GM12864 (cell line): ENCODE data around the gene EGFR.

Experiments used
- DNase-seq: peaks from one replicate; pipeline ENCODE4 v3.0.0-alpha.2; 2011; ENCODE audit warnings: low read depth
- H3K4me3 ChIP-seq: 2 replicates; pipeline ENCODE4 v1.5.1; 2011; ENCODE audit warnings: mild to moderate bottlenecking, low read depth, low read length, control low read depth
- CTCF ChIP-seq: IDR thresholded peaks from 2 replicates; pipeline ENCODE4 v1.5.1; 2011; ENCODE audit warnings: low read depth, mild to moderate bottlenecking, moderate library complexity, low read length, control low read depth, inconsistent platforms; ENCODE audit errors: missing control alignments

Gene EGFR

GRCh38 chr7:55252386-55252785 lies 233.6 kb downstream of the EGFR start:
- no peak overlapping the region for H3K4me3 ChIP-seq
- no peak for TF ChIP-seq CTCF
- no peak for DNase-seq

- no peak overlapping the region for H3K4me3 ChIP-seq
- TF ChIP-seq CTCF = no peak
- DNase-seq = no peak
Observed at GRCh38 chr7:55253188-55253587, 234.4 kb downstream of the EGFR start.

DNA sequence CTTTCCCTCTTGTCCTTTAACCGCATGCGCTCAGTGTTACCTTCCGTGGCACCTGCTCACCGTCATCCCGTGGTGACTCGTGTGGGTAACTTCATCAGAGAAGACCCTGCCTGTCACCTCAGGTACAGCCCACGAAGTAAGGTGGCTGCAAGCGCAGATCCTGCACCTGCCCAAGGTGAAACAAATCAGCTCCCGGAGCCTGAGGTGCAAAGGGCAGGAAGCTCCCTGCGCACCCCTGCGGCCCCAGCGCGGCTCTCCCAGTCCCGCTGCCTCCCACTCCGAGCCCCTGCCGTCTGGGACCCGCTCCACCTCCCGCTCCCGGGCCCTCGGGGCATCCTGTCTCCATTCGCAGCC lies 235.4 kb downstream of the EGFR start:
- no peak for TF ChIP-seq CTCF
- no peak for DNase-seq
- H3K4me3 ChIP-seq = no peak overlapping the region

DNA sequence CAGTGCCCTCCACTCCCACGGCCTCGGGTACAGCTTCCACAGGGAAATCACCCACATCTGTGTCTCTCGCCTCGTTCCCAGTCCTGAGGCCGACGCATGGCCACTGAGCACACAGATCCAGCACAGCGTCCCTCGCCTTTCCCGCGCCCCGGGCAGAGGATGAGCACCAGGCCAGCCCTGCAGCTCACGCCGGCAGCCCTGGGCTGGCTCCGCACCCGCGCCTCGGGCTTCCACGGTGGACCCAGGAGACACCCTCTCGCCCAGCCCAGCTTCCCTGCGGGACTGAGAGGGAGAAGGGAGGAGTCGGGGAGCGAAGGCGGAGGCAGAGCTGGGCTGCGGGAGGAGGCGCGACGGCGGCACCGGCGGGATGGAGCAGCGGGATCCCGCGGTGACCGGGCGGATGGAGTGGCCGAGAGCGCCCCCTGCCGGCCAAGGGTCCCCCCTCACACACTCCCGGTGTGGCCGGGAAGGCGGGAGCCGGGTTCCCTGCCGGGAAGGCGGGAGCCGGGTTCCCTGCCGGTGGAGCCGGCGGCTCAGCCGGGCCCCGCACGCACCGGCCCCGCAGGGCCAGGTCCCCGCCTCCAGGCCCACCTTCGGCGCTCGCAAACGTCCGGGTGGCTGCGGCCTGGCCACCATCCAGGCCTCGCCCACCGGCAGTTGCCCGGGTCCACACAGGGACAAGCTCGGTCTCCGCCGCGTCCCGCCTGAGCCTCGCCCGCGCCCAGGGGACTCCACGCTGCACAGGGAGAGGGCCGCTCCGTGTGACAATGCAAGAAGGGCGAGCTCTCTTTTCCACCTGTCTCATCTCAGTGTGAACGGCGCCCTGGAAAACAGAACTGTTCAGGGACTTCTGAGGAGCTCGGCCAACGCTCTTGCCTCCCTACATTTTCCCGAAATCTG lies 236.0 kb downstream of the EGFR start:
- no peak for DNase-seq
- H3K4me3 ChIP-seq = peak overlapping the region; percentile 59
- TF ChIP-seq CTCF = peak; percentile 83

- DNase-seq = peak; percentile 15
- H3K4me3 ChIP-seq = peak overlapping the region; percentile 59
- TF ChIP-seq CTCF = peak; percentile 92
Observed at GRCh38 chr7:55255496-55256445, 237.0 kb downstream of the EGFR start.

GRCh38 chr7:55258631-55259030 lies 239.8 kb downstream of the EGFR start:
- no peak for TF ChIP-seq CTCF
- no peak overlapping the region for H3K4me3 ChIP-seq
- no peak for DNase-seq
